ENCODE data around the gene MRPL20. TPM values are rescaled to one million over a fixed set of nuclear protein-coding genes. Genes with fewer than 3 reads are reported as not detected.
A peak's percentile ranks its signal among the peaks of the same experiment; 100 is the strongest.

MRPL20 gene
- total and polyA plus RNA-seq, 9 of the 15 experiments (the other 6 are each of a cell fraction or from before 2014, with no cell fraction given): 180 to 671 (median 229) TPM

GRCh38 chr1:1397839-1398523, 9.1 kb downstream of the MRPL20 start (continued):
- no peak for TF ChIP-seq NCOA2 (IDR thresholded peaks at IDR 0.05; ENCODE audit: partially characterized antibody in 2 of 2)
- TF ChIP-seq ARHGAP35 (IDR thresholded peaks at IDR 0.05; ENCODE audit: partially characterized antibody): no peak
- TF ChIP-seq HNRNPL (IDR thresholded peaks at IDR 0.05; ENCODE audit: low read depth, low read length): no peak
- TF ChIP-seq FOXP1 (CRISPR knock-in tag; IDR thresholded peaks at IDR 0.05): peak; percentile 59
- no peak for TF ChIP-seq FIP1L1 (IDR thresholded peaks at IDR 0.05; ENCODE audit: low read depth, low read length, poor library complexity, severe bottlenecking)
- no peak for TF ChIP-seq SRSF3 (IDR thresholded peaks at IDR 0.05; ENCODE audit: insufficient read depth, low read length)
- TF ChIP-seq GATA2 (CRISPR knock-in tag; IDR thresholded peaks at IDR 0.05): no peak
- peak; percentile 84 for TF ChIP-seq ETV1 (tag; conservative IDR thresholded peaks at IDR 0.05; ENCODE audit: low read depth)
- TF ChIP-seq, protein P1, sequence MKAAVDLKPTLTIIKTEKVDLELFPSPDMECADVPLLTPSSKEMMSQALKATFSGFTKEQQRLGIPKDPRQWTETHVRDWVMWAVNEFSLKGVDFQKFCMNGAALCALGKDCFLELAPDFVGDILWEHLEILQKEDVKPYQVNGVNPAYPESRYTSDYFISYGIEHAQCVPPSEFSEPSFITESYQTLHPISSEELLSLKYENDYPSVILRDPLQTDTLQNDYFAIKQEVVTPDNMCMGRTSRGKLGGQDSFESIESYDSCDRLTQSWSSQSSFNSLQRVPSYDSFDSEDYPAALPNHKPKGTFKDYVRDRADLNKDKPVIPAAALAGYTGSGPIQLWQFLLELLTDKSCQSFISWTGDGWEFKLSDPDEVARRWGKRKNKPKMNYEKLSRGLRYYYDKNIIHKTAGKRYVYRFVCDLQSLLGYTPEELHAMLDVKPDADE (conservative IDR thresholded peaks at IDR 0.05; ENCODE audit: control insufficient read depth, low read depth, low read length): peak; percentile 75
- no peak for TF ChIP-seq ZBTB8A (IDR thresholded peaks at IDR 0.05; ENCODE audit: partially characterized antibody)
- TF ChIP-seq ZKSCAN8 (CRISPR knock-in tag; IDR thresholded peaks at IDR 0.05): 0 out of 2 replicates have a peak, but pooled peaks have one; percentile 44
- 0 out of 2 replicates have a peak, but pooled peaks have one; percentile 26 for TF ChIP-seq CBFA2T2 (conservative IDR thresholded peaks at IDR 0.05)
- TF ChIP-seq TAF7 (tag; IDR thresholded peaks at IDR 0.05): no peak
- TF ChIP-seq, protein P2, sequence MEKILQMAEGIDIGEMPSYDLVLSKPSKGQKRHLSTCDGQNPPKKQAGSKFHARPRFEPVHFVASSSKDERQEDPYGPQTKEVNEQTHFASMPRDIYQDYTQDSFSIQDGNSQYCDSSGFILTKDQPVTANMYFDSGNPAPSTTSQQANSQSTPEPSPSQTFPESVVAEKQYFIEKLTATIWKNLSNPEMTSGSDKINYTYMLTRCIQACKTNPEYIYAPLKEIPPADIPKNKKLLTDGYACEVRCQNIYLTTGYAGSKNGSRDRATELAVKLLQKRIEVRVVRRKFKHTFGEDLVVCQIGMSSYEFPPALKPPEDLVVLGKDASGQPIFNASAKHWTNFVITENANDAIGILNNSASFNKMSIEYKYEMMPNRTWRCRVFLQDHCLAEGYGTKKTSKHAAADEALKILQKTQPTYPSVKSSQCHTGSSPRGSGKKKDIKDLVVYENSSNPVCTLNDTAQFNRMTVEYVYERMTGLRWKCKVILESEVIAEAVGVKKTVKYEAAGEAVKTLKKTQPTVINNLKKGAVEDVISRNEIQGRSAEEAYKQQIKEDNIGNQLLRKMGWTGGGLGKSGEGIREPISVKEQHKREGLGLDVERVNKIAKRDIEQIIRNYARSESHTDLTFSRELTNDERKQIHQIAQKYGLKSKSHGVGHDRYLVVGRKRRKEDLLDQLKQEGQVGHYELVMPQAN (IDR thresholded peaks at IDR 0.05; ENCODE audit: borderline replicate concordance): peak; percentile 88; the same call in 1 of the 2 replicates
- TF ChIP-seq ZNF512 (tag; IDR thresholded peaks at IDR 0.05): no peak
- peak; percentile 27; the same call in 1 of the 2 replicates for TF ChIP-seq ARID1B (IDR thresholded peaks at IDR 0.05)
- peak; percentile 66 for TF ChIP-seq SAP30 (IDR thresholded peaks at IDR 0.05; ENCODE audit: borderline replicate concordance, insufficient read depth, low read depth, low read length, poor library complexity, severe bottlenecking)
- peak; percentile 53; the same call in 1 of the 2 replicates for TF ChIP-seq SUPT5H (IDR thresholded peaks at IDR 0.05)
- 0 out of 2 replicates have a peak, but pooled peaks have one; percentile 51 for TF ChIP-seq ZNF12 (CRISPR knock-in tag; IDR thresholded peaks at IDR 0.05)
- no peak for TF ChIP-seq ZBTB9 (CRISPR knock-in tag; IDR thresholded peaks at IDR 0.05)
- TF ChIP-seq, protein P3, sequence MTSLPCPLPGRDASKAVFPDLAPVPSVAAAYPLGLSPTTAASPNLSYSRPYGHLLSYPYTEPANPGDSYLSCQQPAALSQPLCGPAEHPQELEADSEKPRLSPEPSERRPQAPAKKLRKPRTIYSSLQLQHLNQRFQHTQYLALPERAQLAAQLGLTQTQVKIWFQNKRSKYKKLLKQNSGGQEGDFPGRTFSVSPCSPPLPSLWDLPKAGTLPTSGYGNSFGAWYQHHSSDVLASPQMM (CRISPR knock-in tag; IDR thresholded peaks at IDR 0.05): no peak
